ENCODE data around the gene ZBTB18.

DNA sequence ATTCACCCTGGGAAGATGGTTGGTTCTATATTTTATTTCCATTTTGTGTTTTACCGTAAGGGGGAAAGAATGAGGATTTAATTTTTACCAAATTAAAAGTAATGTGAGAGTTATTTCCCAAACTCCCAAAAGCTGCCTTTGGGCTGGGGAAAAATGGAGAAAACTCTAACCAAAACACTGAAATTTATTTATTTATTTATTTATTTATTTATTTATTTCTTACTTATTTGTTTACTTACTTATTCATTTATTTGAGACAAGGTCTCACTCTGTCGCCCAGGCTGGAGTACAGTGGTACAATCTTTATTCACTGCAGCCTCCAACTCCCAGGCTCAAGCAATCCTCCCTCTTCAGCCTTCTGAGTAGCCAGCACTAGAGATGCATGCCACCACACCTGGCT lies 38.0 kb upstream of the ZBTB18 start:
- TF ChIP-seq CTCF (IDR thresholded peaks at IDR 0.05; ENCODE audit: low read depth, low read length) (no peak), MAX (IDR thresholded peaks at IDR 0.05; ENCODE audit: low read depth, low read length) (no peak), POLR2A (IDR thresholded peaks at IDR 0.05; ENCODE audit: extremely low read depth, insufficient read length) (no peak), MYC (IDR thresholded peaks at IDR 0.05; ENCODE audit: low read depth, low read length) (no peak)
